Measurements from ENCODE around the gene TMEM132E.

TMEM132E gene

GRCh38 chr17:34658811-34659560, 79.6 kb downstream of the TMEM132E start:
- in situ Hi-C loops (cut with MboI; ENCODE audit: low sequenced_read_pairs) = no loop called here

GRCh38 chr17:34663714-34664113, 84.3 kb downstream of the TMEM132E start:
- in situ Hi-C loops (cut with MboI; ENCODE audit: low sequenced_read_pairs) = no loop called here

- in situ Hi-C loops (cut with MboI; ENCODE audit: low sequenced_read_pairs) = no loop called here
Observed at GRCh38 chr17:34665150-34665806, 85.9 kb downstream of the TMEM132E start.

- in situ Hi-C loops (cut with MboI; ENCODE audit: low sequenced_read_pairs) = no loop called here
Observed at GRCh38 chr17:34665819-34666763, 86.7 kb downstream of the TMEM132E start.

- in situ Hi-C loops (cut with MboI; ENCODE audit: low sequenced_read_pairs) = no loop called here
Observed at GRCh38 chr17:34667656-34668055, 88.3 kb downstream of the TMEM132E start.

GRCh38 chr17:34668206-34668605, 88.8 kb downstream of the TMEM132E start:
- in situ Hi-C loops (cut with MboI; ENCODE audit: low sequenced_read_pairs) = no loop called here

GRCh38 chr17:34669511-34669910, 90.1 kb downstream of the TMEM132E start:
- in situ Hi-C loops (cut with MboI; ENCODE audit: low sequenced_read_pairs) = no loop called here

- in situ Hi-C loops (cut with MboI; ENCODE audit: low sequenced_read_pairs) = no loop called here
Observed at GRCh38 chr17:34670618-34671017, 91.2 kb downstream of the TMEM132E start.

- in situ Hi-C loops (cut with MboI; ENCODE audit: low sequenced_read_pairs) = no loop called here
Observed at GRCh38 chr17:34671191-34671590, 91.8 kb downstream of the TMEM132E start.

- in situ Hi-C loops (cut with MboI; ENCODE audit: low sequenced_read_pairs) = no loop called here
Observed at GRCh38 chr17:34672176-34672785, 92.9 kb downstream of the TMEM132E start.

- in situ Hi-C loops (cut with MboI; ENCODE audit: low sequenced_read_pairs) = no loop called here
Observed at GRCh38 chr17:34673516-34673915, 94.1 kb downstream of the TMEM132E start.

GRCh38 chr17:34673995-34674890, 94.9 kb downstream of the TMEM132E start:
- in situ Hi-C loops (cut with MboI; ENCODE audit: low sequenced_read_pairs) = no loop called here

- in situ Hi-C loops (cut with MboI; ENCODE audit: low sequenced_read_pairs) = no loop called here
Observed at GRCh38 chr17:34675143-34675542, 95.8 kb downstream of the TMEM132E start.

- in situ Hi-C loops (cut with MboI; ENCODE audit: low sequenced_read_pairs) = no loop called here
Observed at GRCh38 chr17:34675605-34676004, 96.2 kb downstream of the TMEM132E start.

GRCh38 chr17:34680151-34680550, 100.8 kb downstream of the TMEM132E start:
- in situ Hi-C loops (cut with MboI; ENCODE audit: low sequenced_read_pairs) = no loop called here

- in situ Hi-C loops (cut with MboI; ENCODE audit: low sequenced_read_pairs) = no loop called here
Observed at GRCh38 chr17:34682305-34682704, 102.9 kb downstream of the TMEM132E start.

- in situ Hi-C loops (cut with MboI; ENCODE audit: low sequenced_read_pairs) = no loop called here
Observed at GRCh38 chr17:34683390-34683789, 104.0 kb downstream of the TMEM132E start.
